GM12878 (cell line): ENCODE data around the gene DIABLO.
"Not testable (repeated sequence)": the region's sequence is repeated elsewhere in the genome, so short reads cannot be mapped to it uniquely, and the experiment has no call there.

Experiments
- BMI1 ChIP-seq: fragments of 450-650 bp; IDR thresholded peaks from 2 replicates; pipeline ENCODE4 v1.6.1; 2016; ENCODE audit warnings: mild to moderate bottlenecking, moderate library complexity, borderline replicate concordance
- CTCF ChIP-seq, 3 experiments: IDR thresholded peaks in 2 of 3; conservative IDR thresholded peaks in 1 of 3; 2 replicates each; pipeline ENCODE4 v1.5.1; 2011; ENCODE audit warnings: low read depth in 3 of 3, low read length in 3 of 3, mild to moderate bottlenecking in 3 of 3, control low read depth in 2 of 3, moderate library complexity in 2 of 3, inconsistent platforms in 1 of 3, mixed read lengths in 1 of 3; ENCODE audit not compliant: control insufficient read depth in 2 of 3, insufficient read depth in 1 of 3; ENCODE audit errors: extremely low read depth in 1 of 3
- EZH2 ChIP-seq: IDR thresholded peaks from 2 replicates; pipeline ENCODE4 v1.6.1; 2012; ENCODE audit warnings: low read depth, mild to moderate bottlenecking, control low read depth, inconsistent platforms, low read length, borderline replicate concordance; ENCODE audit not compliant: control insufficient read depth
- MAX ChIP-seq: IDR thresholded peaks from 2 replicates; pipeline ENCODE4 v1.6.1; 2012; ENCODE audit warnings: low read depth, low read length, improper control_type of control experiment
- MXI1 ChIP-seq: fragments of 150-350 bp; IDR thresholded peaks from 2 replicates; pipeline ENCODE4 v1.6.1; 2011; ENCODE audit warnings: low read depth, mild to moderate bottlenecking, inconsistent platforms, low read length, improper control_type of control experiment
- POLR2A ChIP-seq: IDR thresholded peaks from 2 replicates; pipeline ENCODE4 v1.6.1; 2011; ENCODE audit warnings: low read depth, mild to moderate bottlenecking, low read length
- RAD21 ChIP-seq: IDR thresholded peaks from 2 replicates; pipeline ENCODE4 v1.6.1; 2011; ENCODE audit warnings: mild to moderate bottlenecking, low read depth, low read length, moderate library complexity; ENCODE audit not compliant: insufficient read depth
- SP1 ChIP-seq: IDR thresholded peaks from one replicate; pipeline ENCODE4 v1.6.1; 2011; ENCODE audit warnings: low read depth, low read length
- TCF12 ChIP-seq: IDR thresholded peaks from 2 replicates; pipeline ENCODE4 v1.6.1; 2011; ENCODE audit warnings: low read depth, mild to moderate bottlenecking, low read length

- TF ChIP-seq TCF12; MXI1; POLR2A; BMI1; MAX; RAD21; EZH2; CTCF (IDR thresholded peaks at IDR 0.05 in 2 of 3, conservative IDR thresholded peaks at IDR 0.05 in 1 of 3; ENCODE audit: control insufficient read depth in 2 of 3, extremely low read depth in 1 of 3, insufficient read depth in 1 of 3, low read depth in 3 of 3, low read length in 3 of 3); SP1: not testable (repeated sequence)
Observed at GRCh38 chr12:122176473-122176872, 49.4 kb downstream of the DIABLO start.
